Neural progenitor cell (in vitro differentiated cells): ENCODE data around the gene SNX30. TPM values are rescaled to one million over a fixed set of nuclear protein-coding genes. Genes with fewer than 3 reads are reported as not detected.

ENCODE experiments used
- DNase-seq: peaks from one replicate; pipeline ENCODE4 v3.0.0-alpha.2; 2016; ENCODE audit warnings: low spot score
- H2AFZ ChIP-seq: fragments of 200-600 bp; sonication (generic); replicated peaks from 2 replicates; pipeline ENCODE4 v1.6.1; 2016; ENCODE audit warnings: antibody characterized with exemption
- H3F3A ChIP-seq: fragments of 200-600 bp; sonication (generic); 2 replicates; pipeline ENCODE4 v1.6.1; 2016; ENCODE audit warnings: antibody characterized with exemption, low read depth
- H3K27ac ChIP-seq: fragments of 200-600 bp; sonication (generic); 2 replicates; pipeline ENCODE4 v1.5.1; 2016; ENCODE audit warnings: mild to moderate bottlenecking
- H3K27me3 ChIP-seq: fragments of 200-600 bp; sonication (generic); 2 replicates; pipeline ENCODE4 v1.6.1; 2016; ENCODE audit warnings: mild to moderate bottlenecking, moderate library complexity
- H3K36me3 ChIP-seq: fragments of 200-600 bp; sonication (generic); 2 replicates; pipeline ENCODE4 v1.5.1; 2016
- H3K4me1 ChIP-seq: fragments of 200-600 bp; sonication (generic); 2 replicates; pipeline ENCODE4 v1.6.1; 2016; ENCODE audit warnings: mixed run types
- H3K4me2 ChIP-seq: fragments of 200-600 bp; sonication (generic); 2 replicates; pipeline ENCODE4 v1.6.1; 2016
- H3K4me3 ChIP-seq: fragments of 200-600 bp; sonication (generic); 2 replicates; pipeline ENCODE4 v1.5.1; 2016
- H3K79me2 ChIP-seq: fragments of 200-600 bp; sonication (generic); 2 replicates; pipeline ENCODE4 v1.6.1; 2016; ENCODE audit warnings: low read depth
- H3K9ac ChIP-seq: fragments of 200-600 bp; sonication (generic); 2 replicates; pipeline ENCODE4 v1.6.1; 2016
- H3K9me3 ChIP-seq: fragments of 200-600 bp; sonication (generic); 2 replicates; pipeline ENCODE4 v1.5.1; 2016; ENCODE audit warnings: low read depth
- H4K20me1 ChIP-seq: fragments of 200-600 bp; sonication (generic); 2 replicates; pipeline ENCODE4 v1.6.1; 2016; ENCODE audit warnings: low read depth
- H3K27ac Mint-ChIP-seq: 3 replicates; pipeline ENCODE4 v1.8.0; 2021; ENCODE audit warnings: mixed read lengths
- H3K27me3 Mint-ChIP-seq: 2 replicates; pipeline ENCODE4 v1.8.0; 2022; ENCODE audit warnings: low read depth, mild to moderate bottlenecking, inconsistent platforms, moderate library complexity, mixed read lengths; ENCODE audit not compliant: insufficient read depth
- H3K36me3 Mint-ChIP-seq: 3 replicates; pipeline ENCODE4 v1.8.0; 2021; ENCODE audit warnings: mixed read lengths
- H3K4me1 Mint-ChIP-seq: 3 replicates; pipeline ENCODE4 v1.8.0; 2021; ENCODE audit warnings: mixed read lengths
- H3K4me3 Mint-ChIP-seq: 3 replicates; pipeline ENCODE4 v1.8.0; 2021; ENCODE audit warnings: mild to moderate bottlenecking, moderate library complexity, mixed read lengths
- H3K9me3 Mint-ChIP-seq: 3 replicates; pipeline ENCODE4 v1.8.0; 2020; ENCODE audit warnings: mixed read lengths
- CTCF ChIP-seq: fragments of 200-600 bp; sonication (generic); IDR thresholded peaks from 2 replicates; pipeline ENCODE4 v1.5.1; 2017; ENCODE audit warnings: antibody characterized with exemption, mild to moderate bottlenecking
- EZH2 ChIP-seq: fragments of 200-600 bp; sonication (generic); IDR thresholded peaks from 2 replicates; pipeline ENCODE4 v1.6.1; 2017; ENCODE audit warnings: antibody characterized with exemption, mild to moderate bottlenecking, moderate library complexity
- EZH2phosphoT487 ChIP-seq: fragments of 200-600 bp; sonication (generic); IDR thresholded peaks from 2 replicates; pipeline ENCODE4 v1.6.1; 2017; ENCODE audit warnings: antibody characterized with exemption
- total RNA-seq: library from RNA; depleted of rRNA; stranded (reverse); fragments of >200 nt; gene quantifications from 2 replicates; pipeline ENCODE4 v1.2.3, GENCODE V29; 2015; ENCODE audit warnings: low replicate concordance

Gene SNX30
- total RNA-seq, 1 donor from 2014 or later: 19.9 TPM

GRCh38 chr9:112848316-112849151, 98.0 kb downstream of the SNX30 start:
- Histone ChIP-seq H4K20me1 (peaks cover 3% of the 10 kb centered on the region), H3K9ac (no peak overlapping the region), H3F3A (peaks cover 12% of the 10 kb centered on the region), H3K4me1 (peaks cover 13% of the 10 kb centered on the region), H3K9me3 (no peaks in the 10 kb centered on the region), H2AFZ (no peak overlapping the region), H3K4me2 (peak overlapping the region; percentile 53), H3K36me3 (no peaks in the 10 kb centered on the region), H3K4me3 (no peak overlapping the region), H3K27me3 (no peaks in the 10 kb centered on the region), H3K27ac (no peak overlapping the region), H3K79me2 (no peaks in the 10 kb centered on the region)
- H3K27me3 Mint-ChIP-seq: peaks cover 3% of the 10 kb centered on the region
- no peak for TF ChIP-seq EZH2phosphoT487
- no peak for TF ChIP-seq EZH2
- TF ChIP-seq CTCF: peak; percentile 34
- peaks cover 9% of the 10 kb centered on the region for H3K4me1 Mint-ChIP-seq
- H3K9me3 Mint-ChIP-seq: peaks cover 4% of the 10 kb centered on the region
- DNase-seq: peak; percentile 61
- H3K36me3 Mint-ChIP-seq: peaks cover 19% of the 10 kb centered on the region
- H3K27ac Mint-ChIP-seq: no peak overlapping the region
- no peak overlapping the region for H3K4me3 Mint-ChIP-seq

GRCh38 chr9:112849363-112849922, 98.9 kb downstream of the SNX30 start:
- Histone ChIP-seq H2AFZ (no peak overlapping the region), H3K27ac (no peak overlapping the region), H4K20me1 (peaks cover 3% of the 10 kb centered on the region), H3K27me3 (no peaks in the 10 kb centered on the region), H3K36me3 (no peaks in the 10 kb centered on the region), H3K9ac (no peak overlapping the region), H3K9me3 (no peaks in the 10 kb centered on the region), H3K4me3 (no peak overlapping the region), H3F3A (peaks cover 12% of the 10 kb centered on the region), H3K79me2 (no peaks in the 10 kb centered on the region), H3K4me1 (peaks cover 13% of the 10 kb centered on the region), H3K4me2 (peak overlapping the region; percentile 53)
- DNase-seq: no peak
- Mint-ChIP-seq H3K27me3 (peaks cover 3% of the 10 kb centered on the region), H3K36me3 (peaks cover 19% of the 10 kb centered on the region), H3K4me1 (peaks cover 9% of the 10 kb centered on the region), H3K4me3 (no peak overlapping the region), H3K27ac (no peak overlapping the region), H3K9me3 (peaks cover 4% of the 10 kb centered on the region)
- TF ChIP-seq EZH2phosphoT487 (no peak), CTCF (no peak), EZH2 (no peak)

- H3F3A ChIP-seq: peaks cover 12% of the 10 kb centered on the region
- peaks cover 3% of the 10 kb centered on the region for H3K27me3 Mint-ChIP-seq
- H3K4me3 Mint-ChIP-seq: no peak overlapping the region
- no peaks in the 10 kb centered on the region for H3K27me3 ChIP-seq
- peaks cover 13% of the 10 kb centered on the region for H3K4me1 ChIP-seq
- H2AFZ ChIP-seq: no peak overlapping the region
- H3K27ac ChIP-seq: no peak overlapping the region
- peak overlapping the region; percentile 34 for H3K27ac Mint-ChIP-seq
- DNase-seq: no peak
- peaks cover 15% of the 10 kb centered on the region for H3K36me3 Mint-ChIP-seq
- H3K79me2 ChIP-seq: no peaks in the 10 kb centered on the region
- no peak overlapping the region for H3K9ac ChIP-seq
- H3K9me3 Mint-ChIP-seq: peaks cover 2% of the 10 kb centered on the region
- no peak overlapping the region for H3K4me3 ChIP-seq
- H3K9me3 ChIP-seq: no peaks in the 10 kb centered on the region
- TF ChIP-seq CTCF (no peak), EZH2 (no peak), EZH2phosphoT487 (no peak)
- no peak overlapping the region for H3K4me2 ChIP-seq
- H4K20me1 ChIP-seq: peaks cover 3% of the 10 kb centered on the region
- no peaks in the 10 kb centered on the region for H3K36me3 ChIP-seq
- H3K4me1 Mint-ChIP-seq: peaks cover 9% of the 10 kb centered on the region
These were observed 100.3 kb downstream of the SNX30 start for GRCh38 chr9:112850840-112851239.
